Stomach (tissue), 4 donors: ENCODE data around the gene PTPRC.

Experiments used
- POLR2A ChIP-seq, 4 donors: fragments of 450-650 bp; IDR thresholded peaks; one replicate each; pipeline ENCODE4 v1.6.1; 2016; ENCODE audit warnings: antibody characterized with exemption in 4 of 4, control low read depth in 2 of 4, mild to moderate bottlenecking in 1 of 4, moderate library complexity in 1 of 4
- POLR2AphosphoS5 ChIP-seq, 3 donors: sonication (generic); formaldehyde crosslinking; IDR thresholded peaks; one replicate each; pipeline ENCODE4 v1.6.1; 2016; ENCODE audit warnings: antibody characterized with exemption in 3 of 3
- TF ChIP-seq, protein P1 (sequence below), 7 experiments: fragments of 450-650 bp in 4 of 7; fragments of 200-600 bp in 3 of 7; sonication (generic) in 3 of 7; IDR thresholded peaks; one replicate each; pipeline ENCODE4 v1.5.1; 2016 to 2019; ENCODE audit warnings: antibody characterized with exemption in 7 of 7, control low read depth in 2 of 7, mild to moderate bottlenecking in 1 of 7

DNA sequence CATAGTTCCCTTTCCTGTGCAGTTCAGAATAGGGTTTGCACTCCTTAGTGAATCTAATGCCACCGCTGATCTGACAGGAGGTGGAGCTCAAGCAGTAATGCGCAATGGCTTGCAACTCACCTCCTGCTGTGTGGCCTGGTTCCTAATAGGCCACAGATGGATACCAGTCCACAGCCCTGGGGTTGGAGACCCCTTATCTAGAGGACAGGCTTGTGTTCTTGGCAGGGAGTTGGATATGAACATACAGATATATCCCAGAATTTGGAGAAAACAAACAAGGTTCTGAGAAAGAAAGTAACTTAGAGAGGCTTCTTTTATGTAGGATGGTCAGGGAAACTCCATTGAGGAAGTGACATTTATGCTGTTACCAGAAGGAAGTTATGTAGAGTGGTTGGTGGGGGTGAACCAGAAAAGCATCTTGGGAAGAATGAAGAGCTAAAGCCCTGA is 5.1 kb upstream of the PTPRC start:
- TF ChIP-seq, protein P1, sequence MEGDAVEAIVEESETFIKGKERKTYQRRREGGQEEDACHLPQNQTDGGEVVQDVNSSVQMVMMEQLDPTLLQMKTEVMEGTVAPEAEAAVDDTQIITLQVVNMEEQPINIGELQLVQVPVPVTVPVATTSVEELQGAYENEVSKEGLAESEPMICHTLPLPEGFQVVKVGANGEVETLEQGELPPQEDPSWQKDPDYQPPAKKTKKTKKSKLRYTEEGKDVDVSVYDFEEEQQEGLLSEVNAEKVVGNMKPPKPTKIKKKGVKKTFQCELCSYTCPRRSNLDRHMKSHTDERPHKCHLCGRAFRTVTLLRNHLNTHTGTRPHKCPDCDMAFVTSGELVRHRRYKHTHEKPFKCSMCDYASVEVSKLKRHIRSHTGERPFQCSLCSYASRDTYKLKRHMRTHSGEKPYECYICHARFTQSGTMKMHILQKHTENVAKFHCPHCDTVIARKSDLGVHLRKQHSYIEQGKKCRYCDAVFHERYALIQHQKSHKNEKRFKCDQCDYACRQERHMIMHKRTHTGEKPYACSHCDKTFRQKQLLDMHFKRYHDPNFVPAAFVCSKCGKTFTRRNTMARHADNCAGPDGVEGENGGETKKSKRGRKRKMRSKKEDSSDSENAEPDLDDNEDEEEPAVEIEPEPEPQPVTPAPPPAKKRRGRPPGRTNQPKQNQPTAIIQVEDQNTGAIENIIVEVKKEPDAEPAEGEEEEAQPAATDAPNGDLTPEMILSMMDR (IDR thresholded peaks at IDR 0.05): no peak
- TF ChIP-seq POLR2A (IDR thresholded peaks at IDR 0.05): no peak
- TF ChIP-seq POLR2AphosphoS5 (IDR thresholded peaks at IDR 0.05): no peak
